HCEC 1CT (cell line): Measurements from ENCODE around the gene SNX13.

Source experiments
- DNase-seq: peaks from one replicate; pipeline ENCODE4 v3.0.0-alpha.2; 2017

Gene SNX13

GRCh38 chr7:17940302-17940883 lies at the start of gene SNX13:
TSS of gene SNX13 (minus strand) at chr7:17940494. CDS start at chr7:17940295, 199 bp downstream.
- peak; percentile 93 for DNase-seq

- DNase-seq: peak; percentile 49
Measured at GRCh38 chr7:17989546-17989945, 49.3 kb upstream of the SNX13 start.

DNA sequence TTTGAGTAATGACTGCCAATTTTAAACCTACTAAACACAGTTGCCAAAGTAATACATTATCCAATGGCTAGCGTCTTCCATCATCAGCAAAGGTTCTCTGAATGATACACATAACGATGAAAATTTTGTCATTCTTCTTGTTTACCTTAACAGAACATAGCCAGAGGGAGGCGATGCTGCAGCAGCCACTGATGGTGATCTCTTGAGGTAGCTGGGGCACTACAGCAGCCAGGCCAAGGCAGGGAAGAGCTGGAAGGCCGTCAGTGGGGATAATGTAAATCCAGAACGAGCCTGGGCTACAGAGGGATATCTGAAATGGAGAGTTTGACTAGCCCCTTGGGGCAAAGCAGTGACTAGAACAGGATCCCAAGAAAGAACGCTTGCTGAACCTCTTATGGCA lies 48.6 kb upstream of the SNX13 start:
- no peak for DNase-seq

DNA sequence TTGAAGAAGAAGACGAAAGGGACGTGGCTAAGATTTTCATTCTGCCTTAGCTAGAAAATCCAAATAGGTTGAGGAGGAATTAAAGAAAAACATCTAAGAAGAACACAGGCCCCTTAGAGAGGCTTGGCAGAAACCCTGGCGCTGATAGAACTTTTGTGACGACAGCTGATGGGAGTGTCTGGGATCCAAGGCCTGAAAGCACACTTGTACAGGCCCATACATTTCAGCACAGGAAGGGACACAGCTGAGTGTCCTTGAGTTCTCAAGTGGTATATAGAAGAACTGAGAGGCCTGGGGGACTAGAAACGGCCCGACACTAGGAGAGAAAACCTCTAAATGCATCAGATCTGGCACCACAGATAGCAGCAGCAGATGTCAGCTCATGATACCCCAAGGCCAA lies 47.8 kb upstream of the SNX13 start:
- DNase-seq: no peak

DNA sequence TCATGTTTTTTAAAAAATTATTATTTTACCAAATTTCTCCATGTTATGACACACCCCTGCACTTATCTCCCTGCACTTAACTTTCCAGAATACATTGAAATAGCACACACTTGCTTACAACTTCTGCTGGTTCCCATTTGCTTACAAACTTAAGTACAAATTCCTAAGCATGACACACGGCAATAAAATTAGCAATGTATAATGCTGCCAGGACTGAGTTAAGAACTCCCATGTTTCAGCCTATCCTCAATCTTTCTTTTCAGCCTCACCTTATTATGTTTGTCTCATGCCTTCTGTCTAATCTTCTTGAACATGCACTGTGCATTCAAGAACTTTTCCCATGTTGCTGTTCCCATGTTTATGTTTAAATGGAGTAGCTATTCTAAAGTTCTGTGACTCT lies 46.6 kb upstream of the SNX13 start:
- peak; percentile 90 for DNase-seq

DNA sequence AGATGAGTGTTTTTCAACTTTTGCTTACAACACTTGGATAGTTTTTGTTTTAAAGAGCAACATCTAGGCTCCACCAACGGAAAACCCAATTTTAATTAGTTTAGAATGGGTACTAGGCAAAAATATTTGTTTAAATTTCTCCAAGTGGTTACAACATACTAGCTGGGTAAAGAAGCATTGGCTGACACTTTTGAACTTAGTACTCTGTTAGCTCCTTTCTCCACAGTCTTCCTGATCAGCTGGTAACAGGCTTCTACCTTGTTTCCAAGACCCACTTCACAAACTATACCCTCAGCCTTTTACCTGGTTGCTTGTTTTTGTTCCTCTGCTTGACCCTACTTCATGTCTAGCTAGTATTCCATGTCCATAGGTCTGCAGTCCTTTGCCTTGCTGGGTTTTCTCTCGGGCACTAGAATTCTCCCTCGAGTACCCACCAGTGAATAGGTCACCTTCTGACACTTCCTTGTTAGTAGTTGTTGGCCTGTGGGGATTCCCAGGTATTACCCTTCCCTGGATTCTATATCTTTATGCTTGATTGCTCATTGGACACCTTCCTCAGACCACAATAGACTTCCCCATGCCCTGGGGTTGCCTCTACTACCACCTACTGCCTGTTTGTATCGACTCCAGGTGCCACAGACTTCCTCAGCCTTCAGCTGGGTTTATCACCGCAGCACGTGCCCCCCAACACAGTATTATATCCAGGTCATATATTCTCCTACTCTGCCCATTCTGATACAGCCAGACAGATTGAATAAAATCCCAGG lies 45.4 kb upstream of the SNX13 start:
- no peak for DNase-seq

- DNase-seq: no peak
Measured at GRCh38 chr7:17984288-17984687, 44.0 kb upstream of the SNX13 start.

DNA sequence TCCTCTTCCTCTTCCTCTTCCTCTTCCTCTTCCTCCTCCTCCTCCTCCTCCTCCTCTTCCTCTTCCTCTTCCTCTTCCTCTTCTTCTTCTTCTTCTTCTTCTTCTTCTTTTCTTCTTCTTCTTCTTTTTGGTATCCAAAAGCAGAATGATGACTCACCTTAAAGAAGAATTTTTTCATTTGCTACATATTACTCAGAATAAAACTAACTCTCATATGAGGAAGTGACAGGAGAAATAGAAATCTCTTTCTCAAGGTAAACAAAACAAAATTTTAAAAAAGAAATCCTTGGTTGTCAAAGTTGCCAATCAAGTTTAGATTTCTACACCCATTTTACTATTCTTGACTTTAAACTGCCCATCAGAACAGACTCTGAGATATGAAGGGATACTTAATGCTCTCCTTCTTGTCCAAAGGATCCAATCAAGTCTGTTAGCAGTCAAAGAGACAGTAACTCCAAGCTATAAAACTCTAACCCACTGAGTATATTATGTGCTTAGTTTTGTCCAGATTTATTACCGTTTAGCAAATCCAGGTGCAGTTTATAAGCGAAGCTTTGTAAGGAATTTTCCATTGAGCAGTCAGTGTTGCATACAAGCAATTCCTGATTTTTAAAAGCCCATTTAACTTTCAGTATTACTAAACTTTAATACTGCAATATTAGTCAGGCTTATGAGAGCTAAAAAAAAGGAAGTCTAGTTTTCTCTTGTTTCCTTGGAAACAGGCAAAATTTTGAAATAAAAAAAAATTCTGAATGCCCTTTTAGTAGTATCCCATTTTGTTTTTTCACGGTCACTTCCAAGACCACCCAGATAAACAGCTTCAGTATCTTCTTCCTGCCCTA lies 43.1 kb upstream of the SNX13 start:
- DNase-seq: peak; percentile 13

GRCh38 chr7:17976952-17977351 lies 36.7 kb upstream of the SNX13 start:
- no peak for DNase-seq

DNA sequence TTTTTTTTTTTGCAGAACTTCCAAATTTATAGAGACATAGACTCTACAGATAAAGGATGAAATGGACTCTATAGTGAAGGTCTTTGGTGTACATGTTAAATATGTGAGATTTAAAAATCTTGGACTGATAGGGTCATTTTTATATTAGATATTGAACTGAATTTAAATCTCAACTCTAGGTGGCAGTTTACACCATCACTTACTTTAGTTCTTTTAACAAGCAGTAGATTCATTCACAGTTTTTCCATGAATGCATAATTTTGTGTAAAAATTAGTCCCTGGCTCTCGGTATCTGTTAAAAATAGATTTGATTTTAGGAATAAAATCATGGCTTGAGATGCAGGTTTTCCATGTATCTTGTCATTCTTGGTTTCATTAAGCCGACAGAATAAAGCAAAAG lies 31.1 kb upstream of the SNX13 start:
- DNase-seq: peak; percentile 41

DNA sequence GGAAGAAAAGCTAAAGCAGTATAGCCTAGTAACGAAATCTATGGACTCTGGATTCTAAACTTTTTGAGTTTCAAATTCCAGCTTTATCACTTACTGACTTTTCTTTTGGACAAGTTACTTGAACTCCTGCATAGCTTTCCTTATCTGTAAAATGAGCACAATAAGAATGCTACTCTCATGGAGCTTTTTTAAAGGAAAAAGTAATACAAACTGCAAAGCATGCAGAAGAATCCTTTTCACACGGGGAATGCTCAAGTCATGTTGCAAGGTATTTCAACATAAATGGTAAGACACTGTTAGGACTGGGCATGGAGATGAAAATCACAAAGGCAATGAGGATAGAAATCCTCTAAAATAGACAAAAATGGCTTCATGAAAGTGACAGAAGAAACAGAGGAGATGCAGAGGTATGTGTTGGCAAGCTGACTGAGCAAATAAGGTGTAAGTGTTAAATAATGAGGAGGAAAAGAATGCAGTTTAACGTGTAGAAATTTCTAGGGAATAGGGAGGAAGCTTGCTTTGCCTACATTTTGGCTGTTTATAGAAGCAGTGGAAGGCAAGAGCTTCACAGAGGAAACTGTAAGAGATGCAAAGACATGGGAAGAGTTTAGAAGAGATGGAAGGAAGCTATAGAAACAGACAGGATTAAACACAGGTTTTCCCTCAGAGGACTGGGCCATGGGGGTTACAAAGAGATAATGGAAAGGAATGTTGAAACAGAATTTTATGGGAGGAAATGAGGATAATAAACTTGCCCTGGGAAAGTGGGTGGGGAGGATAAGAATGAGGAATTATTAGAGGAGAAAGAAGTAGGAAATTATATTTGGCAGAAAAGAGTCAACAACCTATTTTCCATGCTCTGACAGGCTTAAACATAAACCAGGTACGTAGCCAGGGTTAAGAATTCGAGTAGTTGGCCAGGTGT lies 28.8 kb upstream of the SNX13 start:
- DNase-seq: no peak

GRCh38 chr7:17966706-17967105 lies 26.4 kb upstream of the SNX13 start:
- DNase-seq: no peak

DNA sequence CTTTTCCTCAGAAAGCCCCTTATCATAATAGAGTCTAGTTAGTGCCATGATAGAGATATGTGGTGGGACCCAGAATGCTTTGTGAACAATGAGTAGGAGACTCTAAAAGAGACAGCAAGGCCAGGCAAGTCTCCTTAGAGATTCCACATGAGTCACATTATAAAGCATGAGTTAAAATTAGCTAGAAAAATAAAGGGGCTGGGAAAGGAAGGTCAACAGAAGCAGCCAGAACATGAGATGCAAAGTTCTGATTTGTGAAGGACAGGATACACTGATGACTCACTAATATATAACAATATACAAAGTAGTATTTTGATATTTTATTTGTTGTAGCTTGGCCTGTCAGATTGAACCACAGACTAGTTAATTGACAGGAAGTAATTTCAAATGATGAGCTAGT lies 25.3 kb upstream of the SNX13 start:
- DNase-seq: peak; percentile 77

- DNase-seq: peak; percentile 94
Measured at GRCh38 chr7:17963281-17963680, 23.0 kb upstream of the SNX13 start.

- DNase-seq: no peak
Measured at GRCh38 chr7:17962652-17963051, 22.4 kb upstream of the SNX13 start.

- DNase-seq: no peak
Measured at GRCh38 chr7:17957871-17958270, 17.6 kb upstream of the SNX13 start.

DNA sequence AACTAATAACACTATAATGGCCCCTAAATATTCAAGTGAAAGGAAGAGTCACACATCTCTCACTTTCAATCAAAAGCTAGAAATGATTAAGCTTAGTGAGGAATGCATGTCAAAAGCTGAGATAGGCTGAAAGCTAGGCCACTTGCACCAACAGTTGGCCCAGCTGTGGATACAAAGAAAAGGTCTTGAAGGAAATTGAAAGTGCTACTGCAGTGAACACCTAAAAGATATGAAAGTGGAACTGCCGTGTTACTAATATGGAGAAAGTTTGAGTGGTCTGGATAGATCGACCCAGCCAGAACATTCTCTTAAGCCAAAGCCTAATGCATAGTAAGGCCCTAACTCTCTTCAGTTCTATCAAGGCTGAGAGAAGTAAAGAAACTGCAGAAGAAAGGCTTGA lies 12.1 kb upstream of the SNX13 start:
- no peak for DNase-seq

GRCh38 chr7:17951742-17952254 lies 11.5 kb upstream of the SNX13 start:
- DNase-seq: no peak

- DNase-seq: peak; percentile 79
Measured at GRCh38 chr7:17948526-17949238, 8.4 kb upstream of the SNX13 start.

DNA sequence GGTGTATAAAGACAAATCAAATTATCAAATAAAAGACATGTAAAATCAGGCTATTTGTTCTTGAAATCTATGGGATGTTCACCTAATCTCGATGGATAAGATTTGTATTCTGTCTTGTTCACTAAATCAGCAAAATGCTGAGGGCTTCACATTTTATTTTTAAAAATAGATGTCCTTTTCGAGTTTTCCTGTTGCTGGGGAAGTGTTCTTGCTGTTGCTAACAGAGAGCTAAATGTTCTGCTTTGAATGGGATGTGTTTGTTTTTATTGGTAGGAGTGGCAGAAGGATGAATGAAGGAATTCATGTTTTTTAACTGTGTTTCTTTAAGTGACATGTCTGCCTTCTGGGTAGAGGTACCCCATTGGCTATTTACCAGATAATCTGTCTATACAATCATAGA lies 7.3 kb upstream of the SNX13 start:
- no peak for DNase-seq

DNA sequence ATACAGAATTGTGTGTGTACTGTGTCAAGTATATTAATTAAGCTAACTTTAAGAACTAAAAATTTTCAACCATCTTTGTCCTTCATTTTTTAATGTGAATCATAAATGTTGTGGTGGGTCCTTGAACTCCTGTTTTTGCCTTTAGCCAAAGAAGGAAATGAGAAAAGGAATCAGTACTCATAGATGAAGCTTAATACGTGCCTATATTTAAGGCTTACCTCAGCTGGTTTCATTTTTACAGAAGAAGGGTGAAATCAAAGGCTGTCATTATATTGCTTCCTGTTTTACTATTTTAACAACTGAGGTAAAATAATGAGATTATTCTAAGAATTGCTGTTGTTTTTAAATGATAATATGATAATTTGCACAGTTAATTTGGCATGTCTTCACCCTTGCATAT lies 6.3 kb upstream of the SNX13 start:
- no peak for DNase-seq

- DNase-seq: no peak
Measured at GRCh38 chr7:17944720-17945119, 4.4 kb upstream of the SNX13 start.
